Calu3 (cell line): ENCODE results near the gene FAM107B. TPM values are rescaled to one million over a fixed set of nuclear protein-coding genes. Genes with fewer than 3 reads are reported as not detected.
"Not testable (repeated sequence)": the region's sequence is repeated elsewhere in the genome, so short reads cannot be mapped to it uniquely, and the experiment has no call there.

ENCODE experiments used
- BruUV-seq: library from RNA; stranded (reverse); fragments of 400-500 nt; replicated peaks from 2 replicates; lab custom pipeline; 2021; lab: Mats Ljungman, UMichigan
- CTCF ChIA-PET: fragments of 300-600 bp; sonication (Branson Sonifier 250); formaldehyde crosslinking; loops from one replicate; lab custom pipeline; 2022; ENCODE audit warnings: antibody characterized with exemption; lab: Charles Lee
- DNase-seq: peaks from one replicate; pipeline ENCODE4 v3.0.0; 2022
- H3K27ac Mint-ChIP-seq: one replicate; pipeline ENCODE4 v1.8.0; 2022; ENCODE audit warnings: mixed read lengths; ENCODE audit not compliant: unreplicated experiment
- H3K27me3 Mint-ChIP-seq: one replicate; pipeline ENCODE4 v1.8.0; 2022; ENCODE audit warnings: mixed read lengths; ENCODE audit not compliant: unreplicated experiment
- H3K36me3 Mint-ChIP-seq: one replicate; pipeline ENCODE4 v1.8.0; 2022; ENCODE audit warnings: mild to moderate bottlenecking, moderate library complexity, mixed read lengths; ENCODE audit not compliant: insufficient read depth, unreplicated experiment
- H3K4me1 Mint-ChIP-seq: one replicate; pipeline ENCODE4 v1.8.0; 2022; ENCODE audit warnings: mild to moderate bottlenecking, low read depth, mixed read lengths; ENCODE audit not compliant: unreplicated experiment
- H3K4me3 Mint-ChIP-seq: one replicate; pipeline ENCODE4 v1.8.0; 2022; ENCODE audit warnings: mild to moderate bottlenecking, low read depth, moderate library complexity, mixed read lengths; ENCODE audit not compliant: unreplicated experiment
- H3K9me3 Mint-ChIP-seq: one replicate; pipeline ENCODE4 v1.8.0; 2022; ENCODE audit warnings: low read depth, mixed read lengths; ENCODE audit not compliant: unreplicated experiment
- intact Hi-C: fragments of 100-400 bp; cut with micrococcal nuclease; formaldehyde crosslinking; loops from one replicate; pipeline ENCODE4 v1.10.0; 2022; ENCODE audit not compliant: unreplicated experiment
- total RNA-seq: library from RNA; stranded (reverse); gene quantifications from 2 replicates; pipeline ENCODE4 v1.2.3, GENCODE V29; 2022
- TF ChIP-seq, protein P1 (sequence below): fragments of 200-600 bp; IDR thresholded peaks from one replicate; pipeline ENCODE4 v1.8.0; 2022; ENCODE audit warnings: antibody characterized with exemption; ENCODE audit not compliant: unreplicated experiment

FAM107B gene
- total RNA-seq, 1 experiment from 2014 or later: 168 TPM

GRCh38 chr10:14723052-14723689, 51.5 kb downstream of the FAM107B start:
- BruUV-seq: no TSS peak
- DNase-seq: no peak
- H3K36me3 Mint-ChIP-seq: no peaks in the 10 kb centered on the region
- CTCF ChIA-PET: no interaction called here
- H3K4me1 Mint-ChIP-seq: no peaks in the 10 kb centered on the region
- H3K9me3 Mint-ChIP-seq: peaks cover 5% of the 10 kb centered on the region
- no peak overlapping the region for H3K4me3 Mint-ChIP-seq
- H3K27me3 Mint-ChIP-seq: no peaks in the 10 kb centered on the region
- H3K27ac Mint-ChIP-seq: no peak overlapping the region
- TF ChIP-seq, protein P1, sequence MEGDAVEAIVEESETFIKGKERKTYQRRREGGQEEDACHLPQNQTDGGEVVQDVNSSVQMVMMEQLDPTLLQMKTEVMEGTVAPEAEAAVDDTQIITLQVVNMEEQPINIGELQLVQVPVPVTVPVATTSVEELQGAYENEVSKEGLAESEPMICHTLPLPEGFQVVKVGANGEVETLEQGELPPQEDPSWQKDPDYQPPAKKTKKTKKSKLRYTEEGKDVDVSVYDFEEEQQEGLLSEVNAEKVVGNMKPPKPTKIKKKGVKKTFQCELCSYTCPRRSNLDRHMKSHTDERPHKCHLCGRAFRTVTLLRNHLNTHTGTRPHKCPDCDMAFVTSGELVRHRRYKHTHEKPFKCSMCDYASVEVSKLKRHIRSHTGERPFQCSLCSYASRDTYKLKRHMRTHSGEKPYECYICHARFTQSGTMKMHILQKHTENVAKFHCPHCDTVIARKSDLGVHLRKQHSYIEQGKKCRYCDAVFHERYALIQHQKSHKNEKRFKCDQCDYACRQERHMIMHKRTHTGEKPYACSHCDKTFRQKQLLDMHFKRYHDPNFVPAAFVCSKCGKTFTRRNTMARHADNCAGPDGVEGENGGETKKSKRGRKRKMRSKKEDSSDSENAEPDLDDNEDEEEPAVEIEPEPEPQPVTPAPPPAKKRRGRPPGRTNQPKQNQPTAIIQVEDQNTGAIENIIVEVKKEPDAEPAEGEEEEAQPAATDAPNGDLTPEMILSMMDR: no peak
- intact Hi-C loops: no loop called here

- no peak overlapping the region for H3K27ac Mint-ChIP-seq
- no TSS peak for BruUV-seq
Measured at GRCh38 chr10:14717552-14717951, 57.1 kb downstream of the FAM107B start.

GRCh38 chr10:14712991-14713424, 61.7 kb downstream of the FAM107B start:
- Mint-ChIP-seq H3K9me3 (peaks cover 3% of the 10 kb centered on the region), H3K27me3 (no peaks in the 10 kb centered on the region), H3K36me3 (peaks cover 7% of the 10 kb centered on the region), H3K4me3 (peak overlapping the region; percentile 46), H3K4me1 (peaks cover 23% of the 10 kb centered on the region), H3K27ac (peak overlapping the region; percentile 92)
- CTCF ChIA-PET: no interaction called here
- peak; percentile 57 for DNase-seq
- intact Hi-C loops: loop anchor here (1.0 to 5.0 kb wide), 2 partner anchors 41 to 111 kb away; no protein-coding TSS in a partner anchor
- TF ChIP-seq, protein P1: no peak
- BruUV-seq: no TSS peak

More at GRCh38 chr10:14717552-14717951, 57.1 kb downstream of the FAM107B start:
- Mint-ChIP-seq H3K9me3 (peaks cover 2% of the 10 kb centered on the region), H3K36me3 (peaks cover 7% of the 10 kb centered on the region), H3K27me3 (no peaks in the 10 kb centered on the region), H3K4me3 (no peak overlapping the region), H3K4me1 (peaks cover 17% of the 10 kb centered on the region)
- TF ChIP-seq, protein P1: no peak
- no peak for DNase-seq
- CTCF ChIA-PET: no interaction called here
- intact Hi-C loops: no loop called here

DNA sequence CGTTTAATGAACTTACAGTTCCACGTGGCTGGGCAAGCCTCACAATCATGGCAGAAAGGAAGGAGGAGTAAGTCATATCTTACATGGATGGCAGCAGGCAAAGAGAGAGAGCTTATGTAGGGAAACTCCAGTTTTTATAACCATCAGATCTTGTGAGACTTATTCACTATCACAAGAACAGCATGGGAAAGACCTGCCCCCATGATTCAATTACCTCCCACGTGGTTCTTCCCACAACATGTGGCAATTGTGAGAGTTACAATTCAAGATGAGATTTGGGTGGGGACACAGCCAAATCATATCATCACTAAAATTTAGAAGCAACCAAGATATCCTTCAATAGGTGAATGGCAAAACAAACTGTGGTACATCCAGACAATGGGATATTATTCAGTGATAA, 65.4 kb downstream of the FAM107B start:
- H3K27ac Mint-ChIP-seq, BruUV-seq, H3K4me3 Mint-ChIP-seq, CTCF ChIA-PET, DNase-seq, H3K27me3 Mint-ChIP-seq, intact Hi-C loops, H3K9me3 Mint-ChIP-seq, H3K36me3 Mint-ChIP-seq: not testable (repeated sequence)
- peaks cover 23% of the 10 kb centered on the region for H3K4me1 Mint-ChIP-seq

DNA sequence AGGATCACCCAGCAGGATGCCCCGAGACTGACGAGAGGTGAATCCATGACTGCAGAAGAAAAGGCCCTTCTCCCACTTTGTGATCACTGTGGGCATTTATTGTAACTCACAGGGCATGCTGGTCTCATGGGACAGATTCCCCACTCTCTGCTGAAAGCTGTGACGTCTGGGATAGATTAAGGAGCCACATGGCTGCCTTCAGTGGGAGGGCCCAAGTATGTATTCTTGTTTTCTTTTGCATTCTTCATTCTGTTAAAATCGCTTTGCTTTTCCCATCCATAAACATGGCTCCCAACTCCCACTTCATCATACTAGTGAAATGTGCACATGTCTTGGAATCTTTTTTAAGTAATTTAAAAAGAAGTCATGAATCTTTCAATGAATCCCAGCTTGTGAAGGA, 67.2 kb downstream of the FAM107B start:
- no peak overlapping the region for H3K4me3 Mint-ChIP-seq
- intact Hi-C loops: no loop called here
- peaks cover 3% of the 10 kb centered on the region for H3K9me3 Mint-ChIP-seq
- H3K4me1 Mint-ChIP-seq: peaks cover 21% of the 10 kb centered on the region
- no peaks in the 10 kb centered on the region for H3K27me3 Mint-ChIP-seq
- CTCF ChIA-PET: no interaction called here
- no peaks in the 10 kb centered on the region for H3K36me3 Mint-ChIP-seq
- TF ChIP-seq, protein P1: no peak
- no TSS peak for BruUV-seq
- DNase-seq: no peak
- no peak overlapping the region for H3K27ac Mint-ChIP-seq
